Activated CD8-positive, alpha-beta memory T cell treated with anti-CD3 and anti-CD28 coated beads for 48 hours (primary cell): ENCODE measurements around the gene MCM5.
"Not testable (repeated sequence)": the region's sequence is repeated elsewhere in the genome, so short reads cannot be mapped to it uniquely, and the experiment has no call there.

Experiments
- DNase-seq, 3 experiments: peaks; one replicate each; pipeline ENCODE4 v3.0.0-alpha.2; 2020; ENCODE audit warnings: low read depth in 2 of 3, low spot score in 2 of 3

Gene MCM5

GRCh38 chr22:35431483-35432227 is 31.7 kb downstream of the MCM5 start:
- no peak for DNase-seq

- DNase-seq, result no peak
Observed at GRCh38 chr22:35432228-35432905, 32.4 kb downstream of the MCM5 start.

GRCh38 chr22:35434061-35434710 is 34.2 kb downstream of the MCM5 start:
- no peak for DNase-seq

- no peak for DNase-seq
Observed at GRCh38 chr22:35435201-35435740, 35.3 kb downstream of the MCM5 start.

- DNase-seq, result no peak
Observed at GRCh38 chr22:35436421-35436820, 36.5 kb downstream of the MCM5 start.

- DNase-seq, result no peak
Observed at GRCh38 chr22:35437049-35437448, 37.1 kb downstream of the MCM5 start.

- DNase-seq, result not testable (repeated sequence)
Observed at GRCh38 chr22:35438673-35439364, 38.9 kb downstream of the MCM5 start.

- no peak for DNase-seq
Observed at GRCh38 chr22:35439365-35439717, 39.4 kb downstream of the MCM5 start.

GRCh38 chr22:35440129-35440528 is 40.2 kb downstream of the MCM5 start:
- no peak for DNase-seq

- DNase-seq, result no peak
Observed at GRCh38 chr22:35441489-35442100, 41.7 kb downstream of the MCM5 start.

GRCh38 chr22:35442471-35442870 is 42.5 kb downstream of the MCM5 start:
- no peak for DNase-seq

GRCh38 chr22:35443338-35443737 is 43.4 kb downstream of the MCM5 start:
- no peak for DNase-seq

- no peak for DNase-seq
Observed at GRCh38 chr22:35443790-35444684, 44.1 kb downstream of the MCM5 start.

GRCh38 chr22:35444685-35445399 is 44.9 kb downstream of the MCM5 start:
- no peak for DNase-seq

GRCh38 chr22:35445933-35446332 is 46.0 kb downstream of the MCM5 start:
- no peak for DNase-seq

GRCh38 chr22:35446365-35446764 is 46.4 kb downstream of the MCM5 start:
- DNase-seq, result no peak

GRCh38 chr22:35448523-35448922 is 48.6 kb downstream of the MCM5 start:
- no peak for DNase-seq

- no peak for DNase-seq
Observed at GRCh38 chr22:35449829-35450689, 50.1 kb downstream of the MCM5 start.
